Embryonic facial prominence (tissue), 1 donor: ENCODE data around the gene GANC.

Experiments used
- DNase-seq: peaks from one replicate; pipeline ENCODE4 v3.0.0-alpha.2; 2016; ENCODE audit errors: extremely low spot score

The GANC gene

DNA sequence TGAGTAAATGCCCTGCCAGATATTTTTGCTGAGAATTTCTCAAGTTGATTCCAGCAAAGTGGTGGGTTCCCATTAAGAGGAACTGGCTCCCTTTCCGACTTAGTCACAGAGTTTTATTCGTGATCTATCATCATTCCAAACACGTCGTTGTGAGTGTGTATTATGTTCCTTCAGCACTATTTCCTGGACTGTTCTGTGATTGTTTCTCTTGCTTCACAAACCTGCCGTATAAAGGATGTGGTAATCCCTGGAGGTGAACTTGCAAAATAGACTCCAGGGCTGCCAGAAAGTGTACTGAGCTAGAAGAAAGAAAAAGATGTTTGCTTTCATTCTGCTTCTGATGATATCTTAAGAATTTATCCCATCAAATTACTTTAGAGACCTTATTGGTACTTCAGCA is 71.8 kb downstream of the GANC start:
- DNase-seq, result no peak

DNA sequence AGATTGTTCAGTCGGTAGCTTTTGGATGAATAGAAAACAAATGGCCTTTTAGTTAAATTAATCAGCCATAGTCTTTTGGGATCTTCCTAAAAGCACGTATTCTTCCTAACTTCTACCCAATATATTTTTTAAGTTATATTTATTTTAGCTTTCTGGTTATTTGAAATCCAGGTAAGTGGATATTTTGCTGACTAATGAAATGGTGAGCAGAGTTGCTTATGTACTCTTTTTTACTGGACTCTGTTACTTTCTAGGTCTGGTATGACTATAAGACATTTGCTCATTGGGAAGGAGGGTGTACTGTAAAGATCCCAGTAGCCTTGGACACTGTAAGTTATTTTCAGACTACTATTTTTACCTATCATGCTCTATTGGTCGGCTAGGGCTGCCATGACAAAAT is 72.5 kb downstream of the GANC start:
- DNase-seq, result no peak

DNA sequence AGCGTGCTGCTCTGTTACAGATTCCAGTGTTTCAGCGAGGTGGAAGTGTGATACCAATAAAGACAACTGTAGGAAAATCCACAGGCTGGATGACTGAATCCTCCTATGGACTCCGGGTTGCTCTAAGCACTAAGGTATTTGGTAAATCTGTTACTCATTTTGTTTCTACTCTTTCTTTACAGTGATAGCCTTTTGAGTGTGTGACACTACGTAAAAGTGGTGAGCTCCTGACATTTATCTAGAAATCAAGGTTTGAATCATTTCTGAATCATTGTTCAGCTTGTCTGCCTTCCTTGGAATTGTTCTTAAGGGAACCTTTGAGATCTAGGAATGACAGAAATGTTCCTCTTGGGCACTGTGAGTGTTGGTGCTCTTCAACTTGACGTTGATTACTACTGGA is 75.1 kb downstream of the GANC start:
- no peak for DNase-seq

DNA sequence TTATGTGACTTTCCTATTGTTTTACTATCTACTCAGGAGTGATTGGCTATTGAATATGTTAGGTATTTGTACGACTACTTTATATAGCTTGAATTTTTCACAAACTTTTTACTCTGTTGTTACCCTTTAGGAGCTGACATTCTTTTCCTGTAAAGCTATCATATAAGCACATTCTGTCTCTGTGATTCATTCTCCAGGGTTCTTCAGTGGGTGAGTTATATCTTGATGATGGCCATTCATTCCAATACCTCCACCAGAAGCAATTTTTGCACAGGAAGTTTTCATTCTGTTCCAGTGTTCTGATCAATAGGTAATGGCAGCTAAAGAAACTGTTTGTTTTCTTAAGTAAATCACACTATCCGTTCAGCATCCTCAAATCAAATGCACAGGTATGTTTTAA is 76.2 kb downstream of the GANC start:
- no peak for DNase-seq

DNA sequence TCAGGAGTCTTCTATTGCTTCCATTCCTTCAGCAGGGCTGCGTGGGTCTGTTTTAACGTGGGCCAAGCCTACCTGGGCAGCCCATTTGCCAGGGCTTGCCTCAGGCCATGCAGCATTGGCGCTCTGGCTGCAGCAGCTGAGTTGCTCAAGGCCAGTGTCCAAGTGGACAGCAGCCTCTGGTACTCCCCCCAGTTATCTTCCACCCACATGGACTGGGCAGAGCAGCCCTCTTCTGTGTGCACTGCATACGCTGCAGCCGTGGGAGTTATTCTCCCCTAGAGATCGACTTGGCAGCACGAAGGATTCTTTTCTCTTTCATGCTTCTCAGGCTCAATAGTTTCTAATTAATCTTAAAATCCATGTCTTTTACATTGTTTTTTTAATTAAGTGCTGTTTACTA is 79.4 kb downstream of the GANC start:
- DNase-seq, result no peak

DNA sequence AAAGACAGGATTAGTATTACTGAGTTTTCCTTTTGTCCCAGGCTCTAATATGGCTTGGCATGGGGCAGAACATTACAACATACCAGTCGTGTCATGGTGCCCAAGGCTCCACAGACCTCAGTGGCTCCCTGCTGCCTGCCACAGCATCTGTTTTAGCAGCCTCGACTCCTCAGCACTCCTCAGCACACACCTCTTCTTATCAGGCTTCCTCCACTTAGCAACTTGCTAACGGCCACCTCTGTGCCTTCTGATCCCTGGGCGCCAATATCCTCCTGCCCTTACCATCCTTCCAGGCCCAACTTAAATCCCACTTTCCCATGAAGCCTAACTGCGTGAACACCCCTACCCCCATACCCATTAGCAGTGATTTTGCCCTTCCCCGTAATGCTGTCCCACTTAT is 80.1 kb downstream of the GANC start:
- no peak for DNase-seq

DNA sequence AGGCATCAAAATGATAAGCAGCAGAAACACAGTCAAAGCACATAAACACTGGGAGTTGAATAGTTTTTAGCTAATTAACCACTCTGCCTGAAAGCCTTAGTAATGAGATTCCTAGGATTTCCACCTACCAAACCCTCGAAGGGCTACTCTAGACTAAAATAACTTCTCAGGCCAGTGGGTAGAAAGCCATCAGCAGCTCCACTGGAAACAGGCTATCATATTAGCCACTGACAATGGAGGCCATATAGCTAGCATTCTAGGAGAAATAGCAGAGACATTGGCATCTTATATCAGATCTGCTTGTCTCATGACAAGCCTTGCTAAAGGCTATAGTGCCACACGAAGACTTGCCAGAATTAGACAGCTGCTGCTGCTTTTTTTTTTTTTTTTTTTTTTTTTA is 81.8 kb downstream of the GANC start:
- no peak for DNase-seq

DNA sequence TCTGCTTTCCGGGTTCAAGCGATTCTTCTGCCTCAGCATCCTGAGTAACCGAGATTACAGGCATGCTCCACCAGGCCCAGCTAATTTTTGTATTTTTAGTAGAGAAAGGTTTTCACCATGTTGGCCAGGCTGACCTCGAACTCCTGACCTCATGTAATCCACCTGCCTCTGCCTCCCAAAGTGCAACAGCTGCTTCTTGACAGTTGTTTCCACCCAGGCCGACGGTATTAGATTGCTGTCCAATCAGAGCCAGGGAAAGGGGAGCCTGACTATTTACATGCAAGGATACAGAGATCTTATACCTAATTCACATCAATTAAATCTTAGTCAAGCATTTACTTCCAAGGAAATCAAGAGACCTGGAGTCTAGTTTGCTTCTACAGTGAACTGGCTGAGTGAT is 82.3 kb downstream of the GANC start:
- no peak for DNase-seq

DNA sequence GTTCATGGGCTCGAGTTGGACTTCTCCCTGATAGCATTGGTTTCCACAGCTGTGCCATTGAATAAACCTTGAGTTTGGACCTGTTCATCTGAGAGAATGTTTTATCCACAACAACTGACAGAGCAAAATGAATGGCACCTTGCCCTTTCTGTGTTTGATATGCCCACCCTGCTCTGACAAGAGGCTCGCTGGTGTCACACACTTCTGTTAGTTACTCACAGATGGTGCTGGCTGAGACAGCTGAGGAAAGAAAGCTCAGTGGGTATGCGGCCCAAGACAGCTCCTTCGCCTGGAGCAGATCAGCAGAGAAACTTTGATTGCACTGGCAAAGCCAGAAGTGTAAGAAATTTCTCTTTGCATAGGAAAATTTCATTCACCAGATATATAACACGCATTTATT is 83.8 kb downstream of the GANC start:
- no peak for DNase-seq

DNA sequence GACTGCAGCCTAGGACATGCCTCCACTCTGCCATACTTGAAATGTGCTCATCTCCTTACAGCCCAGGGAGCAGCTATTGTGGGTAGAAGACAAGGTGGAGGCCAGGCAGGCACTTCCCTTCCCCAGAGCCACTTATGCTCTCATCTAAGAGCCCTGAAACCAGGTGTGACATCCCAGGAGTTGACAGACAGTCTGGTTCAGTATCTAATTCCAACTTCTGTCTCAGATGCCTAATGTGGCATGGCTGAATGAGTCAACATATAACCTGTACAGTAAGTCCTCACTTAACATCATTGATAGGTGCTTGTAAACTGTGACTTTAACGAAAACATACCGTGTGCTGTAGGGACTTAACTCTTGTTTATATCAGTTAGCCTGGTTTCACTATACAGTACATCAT is 85.1 kb downstream of the GANC start:
- no peak for DNase-seq

- no peak for DNase-seq
These were observed 86.2 kb downstream of the GANC start, which contains the start of gene CAPN3 for GRCh38 chr15:42359249-42359648. CAPN3 (plus strand) TSS chr15:42359501; CDS start chr15:42359806, 305 bp downstream.

DNA sequence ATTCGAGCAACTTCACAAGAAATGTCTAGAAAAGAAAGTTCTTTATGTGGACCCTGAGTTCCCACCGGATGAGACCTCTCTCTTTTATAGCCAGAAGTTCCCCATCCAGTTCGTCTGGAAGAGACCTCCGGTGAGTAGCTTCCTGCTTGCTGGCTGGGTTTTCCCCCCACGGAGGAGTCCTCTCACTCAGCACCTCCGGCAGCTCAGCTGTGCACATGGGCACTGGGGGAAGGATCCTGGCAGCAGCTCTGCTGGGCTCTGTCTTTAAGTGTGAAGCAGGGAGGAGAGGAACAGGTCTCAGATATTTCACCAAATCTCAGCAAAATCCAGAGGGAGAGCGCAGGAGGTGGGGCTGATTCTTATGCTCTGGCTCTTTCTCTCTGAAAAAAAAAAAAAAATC is 87.0 kb downstream of the GANC start:
- no peak for DNase-seq

DNA sequence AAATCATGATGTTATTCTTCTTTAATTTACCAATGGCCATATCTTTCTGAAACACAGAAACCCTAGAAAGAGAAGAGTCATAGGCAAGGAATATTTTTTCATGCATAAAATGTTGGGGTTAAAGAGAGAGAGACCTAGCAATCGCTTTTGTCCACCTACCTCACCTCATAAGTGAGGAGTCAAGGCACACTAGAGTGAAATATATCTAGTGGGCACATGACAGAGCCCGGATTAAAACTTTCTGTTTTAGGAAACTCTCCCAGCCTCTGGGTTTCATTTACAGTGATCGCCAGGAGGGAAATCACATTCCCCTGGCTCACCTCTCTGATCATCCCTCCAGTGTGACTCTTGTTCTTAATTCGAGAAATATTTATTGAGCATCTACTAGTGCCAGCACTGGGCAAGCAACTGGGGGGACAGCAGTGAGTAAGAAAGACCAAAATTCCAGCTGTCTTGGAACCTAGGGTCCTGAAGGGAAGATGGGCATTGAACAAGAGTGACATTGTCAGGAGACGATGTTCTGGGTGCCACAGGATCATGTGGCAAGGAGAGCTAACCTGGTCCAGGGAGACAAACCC is 87.6 kb downstream of the GANC start:
- DNase-seq, result no peak

- no peak for DNase-seq
These were observed 90.5 kb downstream of the GANC start for GRCh38 chr15:42363487-42363886.

- DNase-seq, result no peak
These were observed 90.9 kb downstream of the GANC start for GRCh38 chr15:42363942-42364341.

- no peak for DNase-seq
These were observed 91.5 kb downstream of the GANC start for GRCh38 chr15:42364529-42364928.

GRCh38 chr15:42365921-42366550 is 93.0 kb downstream of the GANC start:
- no peak for DNase-seq

DNA sequence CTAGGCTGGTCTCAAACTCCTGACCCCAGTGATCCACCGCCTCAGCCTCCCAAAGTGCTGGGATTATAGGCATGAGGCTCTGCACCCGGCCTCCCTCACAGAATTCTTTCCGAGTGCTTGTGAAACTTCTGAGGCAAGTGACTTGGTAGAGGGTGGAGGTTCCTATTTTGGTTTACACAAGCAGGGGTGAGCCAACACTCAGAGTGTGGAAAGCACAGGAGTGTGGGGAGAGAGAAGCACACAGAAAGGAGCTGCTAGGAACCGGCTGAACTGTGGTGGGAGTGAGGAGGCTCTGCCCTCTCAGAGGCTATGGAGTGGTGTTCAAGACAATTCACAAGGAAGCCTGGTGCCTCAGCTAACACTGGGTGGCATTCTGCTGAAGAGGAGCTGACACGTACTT is 94.0 kb downstream of the GANC start:
- DNase-seq, result no peak

DNA sequence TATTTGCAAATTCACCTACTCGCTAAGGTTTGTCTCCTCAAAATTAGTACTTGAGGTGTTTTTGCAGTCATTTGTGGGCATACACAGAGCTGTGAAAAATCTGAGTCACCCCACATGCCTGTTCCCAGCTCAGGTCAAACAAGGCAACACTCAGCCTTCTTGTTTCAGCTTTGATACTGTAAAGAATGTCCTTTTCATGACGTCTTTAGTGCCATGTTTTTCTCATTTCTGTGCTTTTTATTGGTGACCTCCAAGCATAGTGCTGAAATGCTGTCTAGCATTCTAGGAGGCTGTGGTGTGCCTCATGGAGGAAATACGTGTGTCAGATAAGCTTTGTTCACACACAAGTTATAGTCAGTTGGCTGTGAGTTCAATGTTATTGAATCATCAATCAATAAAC is 95.1 kb downstream of the GANC start:
- no peak for DNase-seq

DNA sequence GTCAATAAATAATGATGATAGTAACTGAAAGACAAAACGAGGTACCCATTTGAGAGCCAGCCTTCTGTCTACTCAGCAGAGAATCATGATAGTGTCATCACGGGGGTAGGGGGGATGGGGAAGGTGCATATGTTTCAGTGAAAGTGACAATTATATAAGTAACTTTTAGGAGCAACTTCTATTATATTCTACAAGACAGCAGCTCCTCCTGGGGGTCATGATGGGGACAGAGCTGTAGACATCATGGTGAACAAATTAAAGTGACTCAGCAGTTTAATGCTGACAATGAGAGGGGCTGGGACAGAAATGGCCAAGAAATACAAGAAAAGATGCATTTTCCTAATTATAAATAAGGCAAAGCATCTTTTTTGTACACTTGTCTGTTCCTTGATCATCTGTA is 98.1 kb downstream of the GANC start:
- DNase-seq, result no peak

GRCh38 chr15:42373274-42373673 is 100.3 kb downstream of the GANC start:
- no peak for DNase-seq

- DNase-seq, result no peak
These were observed 100.9 kb downstream of the GANC start for GRCh38 chr15:42373936-42374335.

DNA sequence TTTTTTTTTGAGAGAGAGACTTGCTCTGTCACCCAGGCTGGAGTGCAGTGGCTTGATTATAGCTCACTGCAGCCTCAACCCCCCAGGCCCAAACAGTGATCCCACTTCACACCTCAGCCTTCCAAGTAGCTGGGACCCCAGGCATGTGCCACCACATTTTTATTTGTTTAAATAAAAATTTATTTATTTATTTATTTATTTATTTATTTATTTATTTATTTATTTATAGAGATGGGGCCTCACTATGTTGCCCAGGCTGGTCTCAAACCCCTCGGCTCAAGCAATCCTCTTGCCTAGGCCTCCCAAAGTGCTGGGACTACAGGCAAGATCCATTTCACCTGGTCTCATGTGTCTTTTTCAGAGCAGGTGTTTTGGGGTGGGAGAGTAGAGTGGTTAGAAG is 101.8 kb downstream of the GANC start:
- no peak for DNase-seq

DNA sequence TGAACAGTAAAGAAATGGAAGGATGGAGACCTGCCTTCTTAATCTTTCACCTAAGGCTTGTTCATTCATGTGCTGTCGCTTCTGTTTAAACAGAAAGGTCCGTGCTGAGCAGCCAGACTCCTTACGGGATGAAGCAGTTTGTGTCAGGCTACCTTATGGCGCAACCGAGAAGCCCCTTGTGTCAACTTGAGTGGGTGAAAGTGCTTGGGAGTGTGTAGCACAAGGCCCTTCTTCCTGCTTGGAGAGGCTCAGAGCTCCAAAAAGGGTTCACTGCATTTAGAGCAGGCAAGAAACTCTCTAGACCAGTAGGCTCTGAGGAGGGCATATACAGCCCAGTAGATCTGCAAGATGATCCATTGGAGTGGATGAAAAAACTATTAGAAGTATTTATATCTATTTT is 102.3 kb downstream of the GANC start:
- no peak for DNase-seq
